GM10847 (cell line): Measurements from ENCODE around the gene MLXIPL.

Experiments used
- POLR2A ChIP-seq: IDR thresholded peaks from 2 replicates; pipeline ENCODE4 v1.6.1; 2011; ENCODE audit not compliant: insufficient read length; ENCODE audit errors: extremely low read depth

Gene MLXIPL

GRCh38 chr7:73596191-73597065 is 27.9 kb downstream of the MLXIPL start:
- no peak for TF ChIP-seq POLR2A

- TF ChIP-seq POLR2A = no peak
These were observed 29.0 kb downstream of the MLXIPL start for GRCh38 chr7:73595358-73595757.

- TF ChIP-seq POLR2A = no peak
These were observed 30.9 kb downstream of the MLXIPL start for GRCh38 chr7:73593207-73594045.

DNA sequence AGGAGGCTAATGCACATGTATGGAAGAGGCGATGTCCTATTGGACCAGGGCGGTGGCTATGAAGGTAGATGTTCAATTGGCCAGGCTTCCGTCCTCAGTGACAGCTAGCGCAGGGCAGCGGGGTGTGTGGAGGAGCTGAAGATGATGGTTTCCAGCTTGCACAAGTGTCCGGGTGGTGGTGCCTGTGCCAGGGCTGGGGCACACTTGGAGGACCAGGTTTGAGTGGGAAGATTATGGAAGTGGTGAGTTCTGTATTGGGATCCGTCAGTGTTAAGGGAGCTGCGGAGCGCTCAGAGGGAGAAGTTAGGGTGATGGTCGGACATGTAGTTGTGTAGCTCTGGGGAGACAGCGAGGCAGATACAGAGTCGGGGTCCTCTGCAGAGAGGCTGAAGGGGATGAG is 37.4 kb downstream of the MLXIPL start:
- no peak for TF ChIP-seq POLR2A

- TF ChIP-seq POLR2A = no peak
These were observed 39.1 kb downstream of the MLXIPL start for GRCh38 chr7:73585196-73585595.

DNA sequence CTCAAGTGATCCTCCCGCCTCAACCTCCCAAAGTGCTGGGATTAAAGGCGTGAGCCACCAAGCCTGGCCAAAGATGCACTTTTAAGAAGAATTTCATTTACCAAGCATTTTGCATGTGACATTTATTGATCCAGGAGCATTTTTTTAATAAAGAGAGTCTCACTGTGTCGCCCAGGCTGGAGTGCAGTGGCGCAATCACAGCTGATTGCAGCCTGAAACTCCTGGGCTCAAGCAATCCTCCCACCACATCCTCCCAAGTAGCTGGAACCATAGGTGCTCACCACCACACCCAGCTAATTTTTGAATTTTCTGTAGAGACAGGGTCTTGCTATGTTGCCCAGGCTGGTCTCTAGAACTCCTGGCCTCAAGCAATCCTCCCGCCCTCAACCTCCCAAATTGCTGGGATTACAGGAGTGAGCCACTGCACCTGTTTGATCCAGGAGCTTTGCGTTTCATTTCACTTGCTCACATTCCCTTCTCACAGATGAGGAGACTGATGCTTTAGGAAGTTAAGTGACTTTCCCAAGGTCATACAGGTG is 41.6 kb downstream of the MLXIPL start:
- no peak for TF ChIP-seq POLR2A

DNA sequence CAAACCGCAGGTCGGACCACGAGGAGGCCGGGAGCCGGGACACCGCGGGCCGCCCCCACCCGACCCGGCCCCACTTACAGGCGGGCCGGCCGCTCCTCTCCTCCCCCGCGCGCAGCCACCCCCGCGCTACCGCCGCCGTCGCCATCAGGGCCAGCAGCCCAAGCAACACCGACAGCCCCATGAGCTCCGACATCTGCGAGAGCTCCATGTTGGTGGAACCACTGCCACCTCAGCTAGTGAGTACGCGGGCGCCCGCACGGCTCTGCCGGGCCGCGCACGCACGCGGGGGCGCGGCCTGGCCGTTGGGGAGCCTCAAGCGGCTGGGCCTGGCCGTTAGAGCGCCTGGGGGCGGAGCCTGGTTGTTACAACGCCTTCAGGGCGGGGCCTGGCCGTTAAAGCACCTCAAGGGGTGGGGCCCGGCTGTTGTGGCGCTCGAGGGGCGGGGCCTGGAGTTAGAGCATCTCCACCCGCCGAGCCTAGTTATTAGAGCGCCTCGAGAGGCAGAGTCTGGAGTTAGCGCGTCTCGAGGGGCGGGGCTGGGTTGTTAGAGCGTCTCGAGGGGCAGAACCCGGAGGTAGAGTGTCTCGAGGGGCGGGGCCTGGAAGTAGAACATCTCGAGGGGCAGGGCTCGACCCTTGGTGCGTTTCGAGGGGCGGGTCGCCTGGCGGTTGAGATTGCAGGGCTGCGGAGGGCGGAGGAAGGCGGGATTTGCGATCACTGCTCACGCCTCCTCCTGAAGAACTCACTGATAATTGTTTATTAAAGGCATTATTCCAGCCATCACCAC is 45.8 kb downstream of the MLXIPL start, which contains the start of gene TBL2:
TSS of gene TBL2 (minus strand) at position 238 of the 787 bp plus-strand sequence. CDS start at position 208, 30 bp downstream.
- peak; percentile 98 for TF ChIP-seq POLR2A

DNA sequence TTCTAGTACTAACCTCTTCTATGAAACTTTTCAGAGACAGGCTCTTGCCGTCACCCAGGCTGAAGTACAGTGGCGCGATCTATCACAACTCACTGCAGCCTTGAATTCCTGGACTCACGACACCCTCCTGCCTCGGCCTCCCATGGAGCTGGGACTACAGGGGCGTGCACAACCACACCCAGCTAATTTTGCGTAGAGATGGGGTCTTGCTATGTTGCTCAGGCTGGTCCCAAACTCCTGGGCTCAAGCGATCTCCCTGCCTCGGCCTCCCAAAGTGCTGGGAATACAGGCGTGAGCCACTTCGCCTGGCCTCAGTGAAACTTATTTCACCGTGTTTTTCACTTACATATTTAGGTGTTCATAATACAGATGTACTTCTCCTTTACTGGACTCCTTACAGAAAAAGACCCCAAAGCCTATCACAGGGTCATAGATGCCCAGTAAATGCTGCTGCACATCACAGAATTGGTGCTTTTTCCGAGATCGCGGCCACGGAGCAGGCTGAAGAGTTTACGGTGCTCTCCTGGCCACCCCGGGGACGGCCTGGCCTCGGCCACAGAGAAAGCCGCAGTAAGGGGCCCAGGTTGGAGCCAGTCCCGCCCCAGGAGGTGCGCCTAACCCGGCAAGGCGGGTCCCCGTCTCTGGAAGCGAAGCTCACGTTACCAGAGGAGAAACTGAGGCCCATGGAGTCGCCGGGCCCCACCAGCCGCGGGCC is 46.5 kb downstream of the MLXIPL start:
- TF ChIP-seq POLR2A = no peak

DNA sequence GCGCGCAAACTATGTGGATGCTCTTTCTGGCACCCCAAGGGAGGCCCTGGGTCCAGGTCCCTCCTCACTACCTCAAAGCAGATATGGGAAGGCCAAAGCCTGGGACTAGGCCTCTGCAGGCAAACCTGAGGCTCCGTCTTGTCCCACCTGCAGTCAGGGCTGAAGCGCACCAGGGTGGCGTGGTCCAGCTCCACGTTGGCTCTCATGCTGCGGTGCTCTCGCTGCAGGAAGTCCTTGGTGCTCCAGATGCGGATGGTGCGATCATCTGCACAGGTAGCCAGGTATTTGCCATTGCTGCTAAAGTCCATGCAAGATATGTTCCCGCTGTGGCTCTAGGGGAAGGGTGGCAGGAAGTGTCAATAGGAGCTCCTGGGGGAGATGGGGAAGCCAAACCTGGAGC is 50.5 kb downstream of the MLXIPL start:
- no peak for TF ChIP-seq POLR2A

DNA sequence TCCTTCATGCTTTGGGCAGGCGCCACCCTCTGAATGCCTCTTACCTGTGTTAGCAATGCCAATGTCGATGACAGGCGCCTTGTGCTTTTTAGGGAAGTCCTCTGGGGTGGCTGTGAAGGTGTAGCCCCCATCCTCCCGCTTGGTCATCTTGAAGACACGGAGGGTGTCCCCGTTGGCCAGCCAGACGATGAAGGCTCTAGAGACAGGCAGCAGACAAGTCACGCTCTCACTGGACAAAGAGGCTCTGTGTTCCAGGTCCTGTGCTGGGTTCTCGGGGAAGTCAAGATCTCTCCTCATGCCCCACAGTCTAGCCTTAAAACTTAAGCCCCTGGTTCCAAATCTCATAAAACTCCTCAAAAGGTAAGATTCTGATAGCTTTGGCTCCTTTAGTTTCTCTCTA is 51.0 kb downstream of the MLXIPL start:
- TF ChIP-seq POLR2A = no peak

DNA sequence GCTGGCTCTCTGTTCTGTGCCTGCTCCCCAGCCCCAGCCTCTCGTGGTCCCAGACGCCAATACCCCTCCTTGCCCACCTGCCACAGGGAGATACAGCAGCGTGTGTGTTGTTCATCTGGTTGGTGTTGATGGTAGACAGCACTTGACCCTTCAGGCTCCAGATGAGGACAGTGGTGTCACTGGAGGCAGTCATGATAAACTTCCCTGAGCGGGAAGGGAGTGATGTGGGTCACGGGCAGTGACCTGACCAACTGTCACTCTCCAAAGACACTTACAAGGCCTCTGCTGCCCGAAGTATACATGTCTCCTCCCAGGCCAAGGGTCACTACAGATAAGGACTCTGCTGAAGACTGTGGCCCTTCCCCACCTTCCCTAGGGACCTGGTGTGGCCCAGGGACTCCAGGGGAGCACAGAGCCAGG is 51.5 kb downstream of the MLXIPL start:
- TF ChIP-seq POLR2A = no peak

DNA sequence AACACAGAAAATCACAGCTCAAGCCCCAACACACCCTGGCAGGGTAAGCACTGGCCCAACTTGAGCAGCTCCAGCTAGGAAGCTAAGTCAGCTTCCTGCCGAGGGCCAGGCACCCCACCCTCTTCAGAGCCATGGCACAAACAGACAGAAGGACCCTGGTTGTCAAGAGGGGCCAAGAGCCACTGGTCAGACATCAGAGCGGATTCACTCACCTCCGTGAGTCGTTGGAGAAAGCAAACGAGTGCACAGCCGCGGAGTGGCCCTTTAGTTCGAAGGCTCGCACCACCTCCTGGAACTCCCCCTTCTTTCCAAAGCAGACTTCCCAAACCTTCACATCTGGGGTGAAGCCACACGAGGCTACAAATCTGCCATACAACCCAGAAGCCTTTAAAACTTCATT is 53.3 kb downstream of the MLXIPL start:
- TF ChIP-seq POLR2A = no peak

DNA sequence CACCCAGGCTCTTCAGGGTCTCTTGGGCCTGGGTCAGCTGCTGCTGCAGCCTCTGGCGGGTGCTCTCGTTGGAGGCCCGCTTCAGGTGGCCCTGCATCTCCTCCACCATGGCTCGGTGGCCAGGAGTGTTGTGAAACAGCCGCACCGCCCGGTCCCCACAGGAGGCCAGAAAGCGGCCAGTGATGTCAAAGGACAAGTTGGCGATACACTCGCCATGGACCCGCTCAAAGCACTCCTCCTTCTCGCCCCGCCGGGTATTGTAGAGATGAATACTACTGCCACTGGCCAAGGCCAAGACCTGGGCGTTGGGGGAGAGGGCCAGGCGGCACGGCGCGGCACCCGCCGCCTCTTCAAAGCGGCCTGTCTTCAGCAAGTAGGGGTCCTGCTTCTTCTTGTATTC is 53.8 kb downstream of the MLXIPL start:
- no peak for TF ChIP-seq POLR2A

DNA sequence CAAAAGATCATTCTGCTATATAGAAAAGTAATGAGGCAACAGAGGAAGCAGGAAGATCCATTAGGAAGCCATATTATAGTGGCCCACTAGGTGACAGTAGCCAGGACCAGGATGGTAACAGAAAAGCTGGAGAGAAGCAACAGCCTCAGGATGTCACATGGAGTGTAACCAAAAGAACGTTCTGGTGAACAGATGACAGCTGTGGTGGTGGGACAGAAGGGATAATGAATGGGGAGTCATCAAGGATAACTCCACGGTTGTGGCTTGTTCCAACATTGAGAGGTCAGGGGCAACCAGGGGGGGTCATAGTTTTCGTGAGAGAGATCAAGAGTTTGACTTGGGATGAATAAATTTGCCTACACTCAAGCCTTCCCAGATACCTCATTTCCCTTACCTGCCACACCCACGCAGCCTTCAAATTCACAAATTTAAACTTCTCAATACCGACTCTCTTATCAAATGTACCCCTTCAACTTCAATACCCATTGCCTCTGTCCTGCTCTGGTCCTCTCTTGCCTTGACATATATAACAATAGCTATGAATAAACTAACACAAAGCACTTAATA is 55.2 kb downstream of the MLXIPL start:
- no peak for TF ChIP-seq POLR2A
